Spleen (tissue), 11 donors: ENCODE results near the gene FBXO5. TPM values are rescaled to one million over a fixed set of nuclear protein-coding genes. Genes with fewer than 3 reads are reported as not detected.

Experiments used
- DNase-seq: peaks from one replicate; pipeline ENCODE4 v3.0.0-alpha.2; 2020
- H3K27ac ChIP-seq, 8 donors: fragments of 200-600 bp; sonication (generic) in 7 of 8; 1 replicate in 4 of 8; 2 replicates in 4 of 8; pipeline versions ENCODE4 v1.5.0 to v1.8.0; 2016 to 2021; ENCODE audit warnings: inconsistent platforms in 4 of 8, mild to moderate bottlenecking in 4 of 8, moderate library complexity in 1 of 8
- H3K27me3 ChIP-seq, 7 donors: fragments of 200-600 bp; sonication (generic) in 6 of 7; replicated peaks in 1 of 7; 1 replicate in 4 of 7; 2 replicates in 3 of 7; pipeline versions ENCODE4 v1.5.0 to v1.8.0; 2016 to 2021; ENCODE audit warnings: inconsistent platforms in 3 of 7, mild to moderate bottlenecking in 1 of 7
- H3K36me3 ChIP-seq, 6 donors: fragments of 200-600 bp; sonication (generic) in 5 of 6; 1 replicate in 4 of 6; 2 replicates in 2 of 6; pipeline versions ENCODE4 v1.5.0 to v1.8.0; 2016 to 2021; ENCODE audit warnings: inconsistent platforms in 2 of 6
- H3K4me1 ChIP-seq, 6 donors: fragments of 200-600 bp; sonication (generic) in 5 of 6; 1 replicate in 3 of 6; 2 replicates in 3 of 6; pipeline versions ENCODE4 v1.5.0 to v1.8.0; 2016 to 2021; ENCODE audit warnings: inconsistent platforms in 3 of 6
- H3K4me3 ChIP-seq, 8 donors: fragments of 200-600 bp; sonication (generic) in 7 of 8; 1 replicate in 4 of 8; 2 replicates in 4 of 8; pipeline versions ENCODE4 v1.5.0 to v1.8.0; 2016 to 2021; ENCODE audit warnings: inconsistent platforms in 4 of 8, mild to moderate bottlenecking in 4 of 8, moderate library complexity in 2 of 8
- H3K9me3 ChIP-seq, 8 donors: fragments of 200-600 bp; sonication (generic) in 7 of 8; 1 replicate in 4 of 8; 2 replicates in 4 of 8; pipeline versions ENCODE4 v1.5.0 to v1.8.0; 2016 to 2021; ENCODE audit warnings: inconsistent platforms in 4 of 8
- CTCF ChIP-seq, 11 experiments: fragments of 200-600 bp in 7 of 11; fragments of 450-650 bp in 4 of 11; sonication (generic) in 4 of 11; IDR thresholded peaks in 8 of 11; conservative IDR thresholded peaks in 3 of 11; 1 replicate in 7 of 11; 2 replicates in 4 of 11; pipeline versions ENCODE4 v1.4.0 to v1.8.0; 2016 to 2021; ENCODE audit warnings: antibody characterized with exemption in 11 of 11, inconsistent platforms in 4 of 11, mild to moderate bottlenecking in 1 of 11
- POLR2A ChIP-seq, 3 donors: fragments of 450-650 bp; IDR thresholded peaks; one replicate each; pipeline ENCODE4 v1.5.1; 2017; ENCODE audit warnings: antibody characterized with exemption in 3 of 3, mild to moderate bottlenecking in 1 of 3
- POLR2AphosphoS5 ChIP-seq, 3 donors: sonication (generic); formaldehyde crosslinking; IDR thresholded peaks; one replicate each; pipeline ENCODE4 v1.5.1; 2017; ENCODE audit warnings: antibody characterized with exemption in 3 of 3
- WGBS, 5 donors: extraction: QIAGEN DNeasy Blood & Tissue Kit in 3 of 5; methylation state at CpG; one replicate each; pipeline versions ENCODE4 v1.1.5 to v1.1.7; 2013 to 2018; 5-methylcytosine and 5-hydroxymethylcytosine counted together
- intact Hi-C: fragments of 100-400 bp; cut with DNase I; formaldehyde crosslinking; loops from one replicate; pipeline ENCODE4 v1.15.0; 2023; ENCODE audit warnings: low total_unique reads
- polyA plus RNA-seq, 3 donors: library from polyadenylated mRNA; stranded (reverse); fragments of 200-250 nt; gene quantifications; one replicate each; pipeline ENCODE4 v1.2.1, GENCODE V29; 2013
- total RNA-seq, 7 donors: library from RNA; depleted of rRNA in 3 of 7; stranded (reverse); fragments of >200 nt in 3 of 7; fragmentation: NEBNext Ultra II Directional in 4 of 7; extraction: Animal tissue kit (Norgen Biotek cat#: 25700) in 4 of 7; gene quantifications; one replicate each; pipeline versions ENCODE4 v1.1.0 to v1.2.1, GENCODE V29; 2016 to 2021
- donor health status: healthy with polysubstance abuse.
- donor health status: DM: no; HTN: no; CAD: no; lungs with moderate emphysema.
- donor health status: DM: no; HTN: no; CAD: no.
- donor health status: Bipolar disorder and iron deficiency.
- donor health status: healthy.
- donor health status: DM: no; HTN: no; CAD: no.
- donor health status: DM: yes; HTN: yes; CAD: no.

Gene FBXO5
- total and polyA plus RNA-seq, 10 donors: 4.8 to 15.0 (median 8.6) TPM

- Histone ChIP-seq H3K36me3 (peaks cover 0 to 31% (median 12%) of the 10 kb centered on the region in 6 donors), H3K4me3 (no peak overlapping the region), H3K27me3 (peaks cover 0 to 6% (median 0%) of the 10 kb centered on the region in 7 donors), H3K4me1 (peaks cover 16 to 96% (median 45%) of the 10 kb centered on the region in 6 donors), H3K9me3 (no peaks in the 10 kb centered on the region), H3K27ac (no peak overlapping the region)
- DNase-seq: no peak
- WGBS, 5 donors: 59 to 74% (median 71%) methylated on average over 3 of the region's 3 CpGs
- TF ChIP-seq POLR2A (IDR thresholded peaks at IDR 0.05) (no peak), CTCF (IDR thresholded peaks at IDR 0.05 in 8 of 11, conservative IDR thresholded peaks at IDR 0.05 in 3 of 11) (no peak), POLR2AphosphoS5 (IDR thresholded peaks at IDR 0.05) (no peak)
- intact Hi-C loops: no loop called here
Measured at GRCh38 chr6:152978058-152978457, 4.8 kb downstream of the FBXO5 start.

GRCh38 chr6:152977556-152977955, 5.3 kb downstream of the FBXO5 start:
- intact Hi-C loops: no loop called here
- no peak for DNase-seq
- Histone ChIP-seq H3K4me3 (no peak overlapping the region), H3K27me3 (peaks cover 0 to 5% (median 0%) of the 10 kb centered on the region in 7 donors), H3K36me3 (peaks cover 0 to 36% (median 15%) of the 10 kb centered on the region in 6 donors), H3K4me1 (peaks cover 13 to 92% (median 42%) of the 10 kb centered on the region in 6 donors), H3K27ac (no peak overlapping the region), H3K9me3 (no peaks in the 10 kb centered on the region)
- TF ChIP-seq POLR2AphosphoS5 (IDR thresholded peaks at IDR 0.05) (no peak), POLR2A (IDR thresholded peaks at IDR 0.05) (no peak), CTCF (IDR thresholded peaks at IDR 0.05 in 8 of 11, conservative IDR thresholded peaks at IDR 0.05 in 3 of 11) (no peak)

DNA sequence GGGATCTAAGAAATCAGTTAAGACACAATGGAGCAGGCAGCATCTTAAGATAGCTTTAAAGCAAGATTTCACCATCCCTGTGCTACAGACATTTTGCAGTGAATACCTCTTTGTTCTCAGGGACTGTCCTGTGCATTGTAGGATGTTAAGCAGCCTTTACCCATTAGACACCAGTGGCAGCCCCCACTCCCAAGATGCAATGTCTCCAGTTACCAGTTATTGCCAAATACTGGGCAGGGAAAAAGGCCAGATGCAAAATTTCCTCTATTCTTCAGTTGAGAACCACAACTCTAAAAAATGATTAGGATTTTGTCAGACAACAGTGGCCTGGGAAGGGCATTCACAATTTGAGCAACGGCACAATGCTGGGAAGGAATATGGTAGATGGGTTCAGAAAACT, 6.1 kb downstream of the FBXO5 start:
- H3K27ac ChIP-seq: peak overlapping the region in 1 of 8 donors; percentile 12
- H3K4me1 ChIP-seq: peaks cover 6 to 84% (median 34%) of the 10 kb centered on the region in 6 donors
- intact Hi-C loops: no loop called here
- 55 to 94% (median 77%) methylated on average over 1 of the region's 1 CpG for WGBS, 5 donors
- H3K4me3 ChIP-seq: no peak overlapping the region
- TF ChIP-seq POLR2AphosphoS5 (IDR thresholded peaks at IDR 0.05) (no peak), CTCF (IDR thresholded peaks at IDR 0.05 in 8 of 11, conservative IDR thresholded peaks at IDR 0.05 in 3 of 11) (no peak), POLR2A (IDR thresholded peaks at IDR 0.05) (no peak)
- no peak for DNase-seq
- H3K36me3 ChIP-seq: peaks cover 0 to 45% (median 23%) of the 10 kb centered on the region in 6 donors
- no peaks in the 10 kb centered on the region for H3K9me3 ChIP-seq
- no peaks in the 10 kb centered on the region for H3K27me3 ChIP-seq

DNA sequence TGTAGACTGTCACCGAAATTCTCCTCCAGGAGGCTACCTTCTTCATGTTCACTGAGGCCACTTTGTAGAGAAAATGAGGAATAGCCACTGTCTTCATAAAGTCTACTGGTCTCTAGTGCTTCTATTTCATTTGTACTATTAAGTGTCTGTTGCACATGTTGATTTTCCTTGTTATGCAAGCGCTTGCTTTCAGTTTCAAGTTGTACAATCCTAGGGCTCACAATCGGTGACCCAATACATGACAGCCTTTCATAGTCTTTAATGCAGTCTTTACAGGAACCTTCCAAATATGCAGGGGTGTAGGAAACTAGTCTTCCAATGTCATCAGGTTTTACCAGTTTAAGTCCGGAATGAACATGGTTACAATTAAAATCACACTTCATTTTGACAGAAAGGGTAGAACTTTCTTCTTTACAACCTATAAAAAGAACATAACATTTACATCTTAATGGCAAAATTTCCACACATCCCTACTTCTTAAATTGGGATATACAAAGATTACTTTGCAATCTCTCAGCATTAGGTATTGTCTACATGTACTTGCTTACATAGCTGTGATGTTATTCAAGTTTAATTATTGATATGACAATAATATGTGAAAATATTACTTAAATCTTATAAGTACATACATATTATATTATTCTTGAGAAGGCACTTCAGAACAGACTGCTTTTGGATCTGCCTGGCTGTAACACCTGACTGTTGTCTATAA, 7.5 kb downstream of the FBXO5 start:
- Histone ChIP-seq H3K27ac (peak overlapping the region in 5 of 8 donors; percentile 14 to 65 (median 50)), H3K27me3 (no peaks in the 10 kb centered on the region), H3K9me3 (no peaks in the 10 kb centered on the region), H3K36me3 (peaks cover 3 to 58% (median 37%) of the 10 kb centered on the region in 6 donors), H3K4me1 (peaks cover 0 to 70% (median 21%) of the 10 kb centered on the region in 6 donors), H3K4me3 (peak overlapping the region in 1 of 8 donors; percentile 9)
- intact Hi-C loops: no loop called here
- 38 to 59% (median 51%) methylated on average over 4 of the region's 4 CpGs for WGBS, 5 donors
- DNase-seq: no peak
- TF ChIP-seq CTCF (IDR thresholded peaks at IDR 0.05 in 8 of 11, conservative IDR thresholded peaks at IDR 0.05 in 3 of 11) (no peak), POLR2AphosphoS5 (IDR thresholded peaks at IDR 0.05) (no peak), POLR2A (IDR thresholded peaks at IDR 0.05) (no peak)
